WTC11 (cell line): ENCODE measurements around the gene SYCP1. TPM values are rescaled to one million over a fixed set of nuclear protein-coding genes. Genes with fewer than 3 reads are reported as not detected.

Experiments used
- ATAC-seq: fragments of 200-7000 bp; cut with Tn5 transposase; 2 replicates; pipeline ENCODE4 v1.10.0; 2021; ENCODE audit warnings: mild to moderate bottlenecking, moderate library complexity
- CTCF ChIA-PET: fragments of 300-600 bp; sonication (Branson Sonifier 250); formaldehyde crosslinking; loops from one replicate; lab custom pipeline; 2021; ENCODE audit warnings: antibody characterized with exemption; lab: Charles Lee
- POLR2A ChIA-PET: fragments of 350-600 bp; sonication (Branson Sonifier 250); formaldehyde crosslinking; loops from one replicate; lab custom pipeline; 2021; ENCODE audit warnings: antibody characterized with exemption; lab: Charles Lee
- DNase-seq: peaks from one replicate; pipeline ENCODE4 v3.0.0; 2021; ENCODE audit warnings: low spot score
- H3K27ac Mint-ChIP-seq: 2 replicates; pipeline ENCODE4 v1.8.0; 2021; ENCODE audit warnings: mixed read lengths
- H3K27me3 Mint-ChIP-seq: 2 replicates; pipeline ENCODE4 v1.8.0; 2021; ENCODE audit warnings: low read depth, mild to moderate bottlenecking, moderate library complexity, mixed read lengths
- H3K36me3 Mint-ChIP-seq: 2 replicates; pipeline ENCODE4 v1.8.0; 2021; ENCODE audit warnings: mixed read lengths
- H3K4me1 Mint-ChIP-seq: 2 replicates; pipeline ENCODE4 v1.8.0; 2022; ENCODE audit warnings: mixed read lengths
- H3K4me3 Mint-ChIP-seq: 2 replicates; pipeline ENCODE4 v1.8.0; 2021; ENCODE audit warnings: mild to moderate bottlenecking, moderate library complexity, mixed read lengths
- H3K9me3 Mint-ChIP-seq: 2 replicates; pipeline ENCODE4 v1.8.0; 2021; ENCODE audit warnings: mixed read lengths
- CREB1 ChIP-seq: sonication (generic); formaldehyde crosslinking; IDR thresholded peaks from 2 replicates; pipeline ENCODE4 v1.8.0; 2023; ENCODE audit warnings: mild to moderate bottlenecking, missing genetic modification reagents
- FOXK1 ChIP-seq: sonication (generic); formaldehyde crosslinking; IDR thresholded peaks from 2 replicates; pipeline ENCODE4 v1.8.0; 2022; ENCODE audit warnings: mild to moderate bottlenecking, moderate library complexity, missing genetic modification reagents
- FOXP1 ChIP-seq: sonication (generic); formaldehyde crosslinking; IDR thresholded peaks from 2 replicates; pipeline ENCODE4 v1.8.0; 2022; ENCODE audit warnings: missing genetic modification reagents, mild to moderate bottlenecking, moderate library complexity, borderline replicate concordance
- GTF2I ChIP-seq: fragments of 250-450 bp; sonication (Bioruptor Pico); conservative IDR thresholded peaks from 2 replicates; pipeline ENCODE4 v1.4.0; 2021; ENCODE audit warnings: mild to moderate bottlenecking
- HMGA2 ChIP-seq: fragments of 250-450 bp; sonication (Bioruptor Pico); IDR thresholded peaks from 2 replicates; pipeline ENCODE4 v1.4.0; 2021; ENCODE audit warnings: mild to moderate bottlenecking, moderate library complexity
- NR2C2 ChIP-seq: sonication (generic); formaldehyde crosslinking; IDR thresholded peaks from 2 replicates; pipeline ENCODE4 v1.8.0; 2022; ENCODE audit warnings: mild to moderate bottlenecking, missing genetic modification reagents
- SMAD3 ChIP-seq: sonication (generic); formaldehyde crosslinking; IDR thresholded peaks from 2 replicates; pipeline ENCODE4 v1.8.0; 2022; ENCODE audit warnings: missing genetic modification reagents, mild to moderate bottlenecking, borderline replicate concordance
- ZNF317 ChIP-seq: sonication (generic); formaldehyde crosslinking; IDR thresholded peaks from 2 replicates; pipeline ENCODE4 v1.8.1; 2023; ENCODE audit warnings: low read depth, mild to moderate bottlenecking, moderate library complexity, missing genetic modification reagents, borderline replicate concordance
- total RNA-seq: library from RNA; stranded (reverse); gene quantifications from 3 replicates; pipeline ENCODE4 v1.2.3, GENCODE V29; 2021
- TF ChIP-seq, protein P1 (sequence below): sonication (generic); formaldehyde crosslinking; IDR thresholded peaks from 2 replicates; pipeline ENCODE4 v1.8.1; 2022; ENCODE audit warnings: low read depth, missing genetic modification reagents, borderline replicate concordance
- TF ChIP-seq, protein P2 (sequence below): fragments of 250-450 bp; sonication (Bioruptor Pico); IDR thresholded peaks from 2 replicates; pipeline ENCODE4 v1.9.0; 2021; ENCODE audit warnings: mild to moderate bottlenecking
- TF ChIP-seq, protein P3 (sequence below): sonication (generic); formaldehyde crosslinking; IDR thresholded peaks from 2 replicates; pipeline ENCODE4 v1.8.1; 2023; ENCODE audit warnings: mild to moderate bottlenecking, missing genetic modification reagents, moderate library complexity
- TF ChIP-seq, protein P4 (sequence below): sonication (generic); formaldehyde crosslinking; IDR thresholded peaks from 2 replicates; pipeline ENCODE4 v1.8.1; 2022; ENCODE audit warnings: mild to moderate bottlenecking, missing genetic modification reagents, moderate library complexity, borderline replicate concordance
- TF ChIP-seq, protein P5 (sequence below): sonication (generic); formaldehyde crosslinking; IDR thresholded peaks from 2 replicates; pipeline ENCODE4 v1.8.0; 2023; ENCODE audit warnings: mild to moderate bottlenecking, missing genetic modification reagents
- TF ChIP-seq, protein P6 (sequence below): fragments of 250-450 bp; sonication (Bioruptor Pico); IDR thresholded peaks from 2 replicates; pipeline ENCODE4 v1.9.0; 2021; ENCODE audit warnings: mild to moderate bottlenecking, borderline replicate concordance

The SYCP1 gene
- total RNA-seq, 1 experiment from 2014 or later = not detected

DNA sequence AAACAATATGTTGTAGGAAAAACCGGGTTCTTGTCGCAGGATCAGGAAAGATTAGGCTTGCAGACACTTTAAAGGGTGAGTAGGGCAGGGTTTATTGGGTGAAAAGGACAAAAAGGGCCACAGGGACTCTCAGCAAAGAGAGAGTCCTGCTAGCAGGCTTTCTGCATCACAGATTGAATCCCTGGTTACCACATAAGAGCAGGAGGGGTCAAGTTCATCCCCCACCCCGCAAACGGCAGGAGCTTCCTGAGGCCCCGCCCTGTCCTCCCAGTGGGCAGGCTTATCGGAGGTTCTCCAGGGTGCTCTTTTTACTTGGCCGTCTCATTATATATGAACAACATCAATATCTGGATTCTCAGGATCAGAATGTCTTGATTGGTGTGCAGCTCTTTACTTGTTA lies 47.7 kb downstream of the SYCP1 start:
- no peaks in the 10 kb centered on the region for H3K27me3 Mint-ChIP-seq
- DNase-seq (peak; percentile 36), ATAC-seq (peak; percentile 91)
- H3K4me3 Mint-ChIP-seq = peak overlapping the region; percentile 64
- H3K27ac Mint-ChIP-seq = peak overlapping the region; percentile 79; the same call in 1 of the 2 replicates
- CTCF ChIA-PET = interaction anchor here (1.5 to 3.0 kb wide), 2 partner anchors 9 to 150 kb away, joined by 3 to 10 read pairs; no protein-coding TSS in a partner anchor
- peaks cover 27% of the 10 kb centered on the region for H3K9me3 Mint-ChIP-seq
- TF ChIP-seq CREB1 (CRISPR knock-in tag) (no peak), SMAD3 (CRISPR knock-in tag) (no peak), NR2C2 (CRISPR knock-in tag) (no peak)
- TF ChIP-seq, protein P1, sequence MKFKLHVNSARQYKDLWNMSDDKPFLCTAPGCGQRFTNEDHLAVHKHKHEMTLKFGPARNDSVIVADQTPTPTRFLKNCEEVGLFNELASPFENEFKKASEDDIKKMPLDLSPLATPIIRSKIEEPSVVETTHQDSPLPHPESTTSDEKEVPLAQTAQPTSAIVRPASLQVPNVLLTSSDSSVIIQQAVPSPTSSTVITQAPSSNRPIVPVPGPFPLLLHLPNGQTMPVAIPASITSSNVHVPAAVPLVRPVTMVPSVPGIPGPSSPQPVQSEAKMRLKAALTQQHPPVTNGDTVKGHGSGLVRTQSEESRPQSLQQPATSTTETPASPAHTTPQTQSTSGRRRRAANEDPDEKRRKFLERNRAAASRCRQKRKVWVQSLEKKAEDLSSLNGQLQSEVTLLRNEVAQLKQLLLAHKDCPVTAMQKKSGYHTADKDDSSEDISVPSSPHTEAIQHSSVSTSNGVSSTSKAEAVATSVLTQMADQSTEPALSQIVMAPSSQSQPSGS (CRISPR knock-in tag) = no peak
- TF ChIP-seq, protein P2, sequence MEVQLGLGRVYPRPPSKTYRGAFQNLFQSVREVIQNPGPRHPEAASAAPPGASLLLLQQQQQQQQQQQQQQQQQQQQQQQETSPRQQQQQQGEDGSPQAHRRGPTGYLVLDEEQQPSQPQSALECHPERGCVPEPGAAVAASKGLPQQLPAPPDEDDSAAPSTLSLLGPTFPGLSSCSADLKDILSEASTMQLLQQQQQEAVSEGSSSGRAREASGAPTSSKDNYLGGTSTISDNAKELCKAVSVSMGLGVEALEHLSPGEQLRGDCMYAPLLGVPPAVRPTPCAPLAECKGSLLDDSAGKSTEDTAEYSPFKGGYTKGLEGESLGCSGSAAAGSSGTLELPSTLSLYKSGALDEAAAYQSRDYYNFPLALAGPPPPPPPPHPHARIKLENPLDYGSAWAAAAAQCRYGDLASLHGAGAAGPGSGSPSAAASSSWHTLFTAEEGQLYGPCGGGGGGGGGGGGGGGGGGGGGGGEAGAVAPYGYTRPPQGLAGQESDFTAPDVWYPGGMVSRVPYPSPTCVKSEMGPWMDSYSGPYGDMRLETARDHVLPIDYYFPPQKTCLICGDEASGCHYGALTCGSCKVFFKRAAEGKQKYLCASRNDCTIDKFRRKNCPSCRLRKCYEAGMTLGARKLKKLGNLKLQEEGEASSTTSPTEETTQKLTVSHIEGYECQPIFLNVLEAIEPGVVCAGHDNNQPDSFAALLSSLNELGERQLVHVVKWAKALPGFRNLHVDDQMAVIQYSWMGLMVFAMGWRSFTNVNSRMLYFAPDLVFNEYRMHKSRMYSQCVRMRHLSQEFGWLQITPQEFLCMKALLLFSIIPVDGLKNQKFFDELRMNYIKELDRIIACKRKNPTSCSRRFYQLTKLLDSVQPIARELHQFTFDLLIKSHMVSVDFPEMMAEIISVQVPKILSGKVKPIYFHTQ (CRISPR knock-in tag) = no peak
- TF ChIP-seq, all 79 proteins: peak for 0
- POLR2A ChIA-PET = interaction anchor here (0.7 kb wide), 1 partner anchor 60 kb away, joined by 3 read pairs; no protein-coding TSS in a partner anchor
- H3K4me1 Mint-ChIP-seq = peaks cover 23% of the 10 kb centered on the region
- peaks cover 16% of the 10 kb centered on the region for H3K36me3 Mint-ChIP-seq

DNA sequence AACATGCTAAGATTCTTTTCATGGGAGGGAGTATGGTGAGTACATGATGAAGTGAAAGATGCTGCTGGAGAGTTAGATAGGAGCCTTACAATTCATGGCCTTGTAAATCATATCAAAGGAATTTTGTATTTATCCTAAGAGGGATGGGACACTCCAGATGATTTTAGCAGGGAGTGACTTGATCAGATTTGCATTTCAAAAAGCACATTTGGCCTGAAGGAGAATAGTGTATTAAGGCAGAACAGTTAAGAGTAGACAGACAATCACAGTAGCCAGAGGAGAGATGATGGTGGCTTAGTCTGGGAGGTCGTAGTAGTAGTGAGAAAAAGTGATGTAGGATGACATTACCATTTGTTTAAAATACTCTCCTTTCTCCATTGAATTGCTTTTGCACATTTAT lies 48.8 kb downstream of the SYCP1 start:
- Mint-ChIP-seq H3K4me1 (peaks cover 22% of the 10 kb centered on the region), H3K27ac (no peak overlapping the region), H3K4me3 (no peak overlapping the region), H3K9me3 (peaks cover 27% of the 10 kb centered on the region), H3K36me3 (peaks cover 16% of the 10 kb centered on the region), H3K27me3 (no peaks in the 10 kb centered on the region)
- CTCF ChIA-PET = interaction anchor here (1.5 kb wide), 1 partner anchor 149 kb away, joined by 3 read pairs; no protein-coding TSS in a partner anchor
- DNase-seq (no peak), ATAC-seq (no peak)
- POLR2A ChIA-PET = no interaction called here
- TF ChIP-seq, protein P3, sequence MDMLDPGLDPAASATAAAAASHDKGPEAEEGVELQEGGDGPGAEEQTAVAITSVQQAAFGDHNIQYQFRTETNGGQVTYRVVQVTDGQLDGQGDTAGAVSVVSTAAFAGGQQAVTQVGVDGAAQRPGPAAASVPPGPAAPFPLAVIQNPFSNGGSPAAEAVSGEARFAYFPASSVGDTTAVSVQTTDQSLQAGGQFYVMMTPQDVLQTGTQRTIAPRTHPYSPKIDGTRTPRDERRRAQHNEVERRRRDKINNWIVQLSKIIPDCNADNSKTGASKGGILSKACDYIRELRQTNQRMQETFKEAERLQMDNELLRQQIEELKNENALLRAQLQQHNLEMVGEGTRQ (CRISPR knock-in tag) = no peak
- no peak for TF ChIP-seq HMGA2
- TF ChIP-seq, protein P2 (CRISPR knock-in tag) = no peak
- TF ChIP-seq, protein P4, sequence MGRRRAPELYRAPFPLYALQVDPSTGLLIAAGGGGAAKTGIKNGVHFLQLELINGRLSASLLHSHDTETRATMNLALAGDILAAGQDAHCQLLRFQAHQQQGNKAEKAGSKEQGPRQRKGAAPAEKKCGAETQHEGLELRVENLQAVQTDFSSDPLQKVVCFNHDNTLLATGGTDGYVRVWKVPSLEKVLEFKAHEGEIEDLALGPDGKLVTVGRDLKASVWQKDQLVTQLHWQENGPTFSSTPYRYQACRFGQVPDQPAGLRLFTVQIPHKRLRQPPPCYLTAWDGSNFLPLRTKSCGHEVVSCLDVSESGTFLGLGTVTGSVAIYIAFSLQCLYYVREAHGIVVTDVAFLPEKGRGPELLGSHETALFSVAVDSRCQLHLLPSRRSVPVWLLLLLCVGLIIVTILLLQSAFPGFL = no peak
- TF ChIP-seq, protein P1 (CRISPR knock-in tag) = no peak
- TF ChIP-seq SMAD3 (CRISPR knock-in tag) = no peak
- TF ChIP-seq, protein P5, sequence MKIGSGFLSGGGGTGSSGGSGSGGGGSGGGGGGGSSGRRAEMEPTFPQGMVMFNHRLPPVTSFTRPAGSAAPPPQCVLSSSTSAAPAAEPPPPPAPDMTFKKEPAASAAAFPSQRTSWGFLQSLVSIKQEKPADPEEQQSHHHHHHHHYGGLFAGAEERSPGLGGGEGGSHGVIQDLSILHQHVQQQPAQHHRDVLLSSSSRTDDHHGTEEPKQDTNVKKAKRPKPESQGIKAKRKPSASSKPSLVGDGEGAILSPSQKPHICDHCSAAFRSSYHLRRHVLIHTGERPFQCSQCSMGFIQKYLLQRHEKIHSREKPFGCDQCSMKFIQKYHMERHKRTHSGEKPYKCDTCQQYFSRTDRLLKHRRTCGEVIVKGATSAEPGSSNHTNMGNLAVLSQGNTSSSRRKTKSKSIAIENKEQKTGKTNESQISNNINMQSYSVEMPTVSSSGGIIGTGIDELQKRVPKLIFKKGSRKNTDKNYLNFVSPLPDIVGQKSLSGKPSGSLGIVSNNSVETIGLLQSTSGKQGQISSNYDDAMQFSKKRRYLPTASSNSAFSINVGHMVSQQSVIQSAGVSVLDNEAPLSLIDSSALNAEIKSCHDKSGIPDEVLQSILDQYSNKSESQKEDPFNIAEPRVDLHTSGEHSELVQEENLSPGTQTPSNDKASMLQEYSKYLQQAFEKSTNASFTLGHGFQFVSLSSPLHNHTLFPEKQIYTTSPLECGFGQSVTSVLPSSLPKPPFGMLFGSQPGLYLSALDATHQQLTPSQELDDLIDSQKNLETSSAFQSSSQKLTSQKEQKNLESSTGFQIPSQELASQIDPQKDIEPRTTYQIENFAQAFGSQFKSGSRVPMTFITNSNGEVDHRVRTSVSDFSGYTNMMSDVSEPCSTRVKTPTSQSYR (CRISPR knock-in tag) = no peak
- TF ChIP-seq FOXP1 (CRISPR knock-in tag) = no peak
- no peak for TF ChIP-seq FOXK1 (CRISPR knock-in tag)
- TF ChIP-seq ZNF317 (CRISPR knock-in tag) = no peak
- TF ChIP-seq, protein P6, sequence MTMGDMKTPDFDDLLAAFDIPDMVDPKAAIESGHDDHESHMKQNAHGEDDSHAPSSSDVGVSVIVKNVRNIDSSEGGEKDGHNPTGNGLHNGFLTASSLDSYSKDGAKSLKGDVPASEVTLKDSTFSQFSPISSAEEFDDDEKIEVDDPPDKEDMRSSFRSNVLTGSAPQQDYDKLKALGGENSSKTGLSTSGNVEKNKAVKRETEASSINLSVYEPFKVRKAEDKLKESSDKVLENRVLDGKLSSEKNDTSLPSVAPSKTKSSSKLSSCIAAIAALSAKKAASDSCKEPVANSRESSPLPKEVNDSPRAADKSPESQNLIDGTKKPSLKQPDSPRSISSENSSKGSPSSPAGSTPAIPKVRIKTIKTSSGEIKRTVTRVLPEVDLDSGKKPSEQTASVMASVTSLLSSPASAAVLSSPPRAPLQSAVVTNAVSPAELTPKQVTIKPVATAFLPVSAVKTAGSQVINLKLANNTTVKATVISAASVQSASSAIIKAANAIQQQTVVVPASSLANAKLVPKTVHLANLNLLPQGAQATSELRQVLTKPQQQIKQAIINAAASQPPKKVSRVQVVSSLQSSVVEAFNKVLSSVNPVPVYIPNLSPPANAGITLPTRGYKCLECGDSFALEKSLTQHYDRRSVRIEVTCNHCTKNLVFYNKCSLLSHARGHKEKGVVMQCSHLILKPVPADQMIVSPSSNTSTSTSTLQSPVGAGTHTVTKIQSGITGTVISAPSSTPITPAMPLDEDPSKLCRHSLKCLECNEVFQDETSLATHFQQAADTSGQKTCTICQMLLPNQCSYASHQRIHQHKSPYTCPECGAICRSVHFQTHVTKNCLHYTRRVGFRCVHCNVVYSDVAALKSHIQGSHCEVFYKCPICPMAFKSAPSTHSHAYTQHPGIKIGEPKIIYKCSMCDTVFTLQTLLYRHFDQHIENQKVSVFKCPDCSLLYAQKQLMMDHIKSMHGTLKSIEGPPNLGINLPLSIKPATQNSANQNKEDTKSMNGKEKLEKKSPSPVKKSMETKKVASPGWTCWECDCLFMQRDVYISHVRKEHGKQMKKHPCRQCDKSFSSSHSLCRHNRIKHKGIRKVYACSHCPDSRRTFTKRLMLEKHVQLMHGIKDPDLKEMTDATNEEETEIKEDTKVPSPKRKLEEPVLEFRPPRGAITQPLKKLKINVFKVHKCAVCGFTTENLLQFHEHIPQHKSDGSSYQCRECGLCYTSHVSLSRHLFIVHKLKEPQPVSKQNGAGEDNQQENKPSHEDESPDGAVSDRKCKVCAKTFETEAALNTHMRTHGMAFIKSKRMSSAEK (CRISPR knock-in tag) = no peak
- no peak for TF ChIP-seq GTF2I (CRISPR knock-in tag)
